GM12874 (cell line): ENCODE results near the gene OTUD7B.

ENCODE experiments used
- CTCF ChIP-seq: IDR thresholded peaks from 2 replicates; pipeline ENCODE4 v1.5.1; 2011; ENCODE audit warnings: low read depth, mild to moderate bottlenecking, control low read depth, low read length, moderate library complexity; ENCODE audit not compliant: insufficient read depth

Gene OTUD7B

GRCh38 chr1:150010393-150011115, at the start of gene OTUD7B:
OTUD7B (minus strand) TSS chr1:150010726; CDS start chr1:149977510, 33,216 bp downstream.
- TF ChIP-seq CTCF = peak; percentile 16; the same call in 1 of the 2 replicates

- no peak for TF ChIP-seq CTCF
Measured at GRCh38 chr1:150060260-150060659, 49.7 kb upstream of the OTUD7B start.

- no peak for TF ChIP-seq CTCF
Measured at GRCh38 chr1:150056407-150056806, 45.9 kb upstream of the OTUD7B start.

GRCh38 chr1:150053926-150054325, 43.4 kb upstream of the OTUD7B start:
- no peak for TF ChIP-seq CTCF

GRCh38 chr1:150051089-150051373, 40.5 kb upstream of the OTUD7B start:
- no peak for TF ChIP-seq CTCF

GRCh38 chr1:150049926-150050325, 39.4 kb upstream of the OTUD7B start:
- TF ChIP-seq CTCF = no peak

- TF ChIP-seq CTCF = no peak
Measured at GRCh38 chr1:150034336-150034735, 23.8 kb upstream of the OTUD7B start.

GRCh38 chr1:150028322-150028721, 17.8 kb upstream of the OTUD7B start:
- no peak for TF ChIP-seq CTCF
